Ishikawa (cell line): ENCODE measurements around the gene PMS1.

Experiments
- CEBPB ChIP-seq: IDR thresholded peaks from 2 replicates; pipeline ENCODE4 v1.6.1; 2012
- CREB1 ChIP-seq: IDR thresholded peaks from 2 replicates; pipeline ENCODE4 v1.6.1; 2012; ENCODE audit warnings: low read depth
- EGR1 ChIP-seq: IDR thresholded peaks from 2 replicates; pipeline ENCODE4 v1.6.1; 2012
- EP300 ChIP-seq: IDR thresholded peaks from 2 replicates; pipeline ENCODE4 v1.6.1; 2012; ENCODE audit warnings: borderline replicate concordance
- FOXM1 ChIP-seq: IDR thresholded peaks from 2 replicates; pipeline ENCODE4 v1.6.1; 2012; ENCODE audit warnings: low read depth, borderline replicate concordance
- NFIC ChIP-seq: IDR thresholded peaks from 2 replicates; pipeline ENCODE4 v1.6.1; 2012
- RAD21 ChIP-seq: IDR thresholded peaks from 2 replicates; pipeline ENCODE4 v1.6.1; 2012; ENCODE audit warnings: low read depth
- TAF1 ChIP-seq: IDR thresholded peaks from 2 replicates; pipeline ENCODE4 v1.6.1; 2012; ENCODE audit warnings: low read depth, mild to moderate bottlenecking
- TCF12 ChIP-seq: IDR thresholded peaks from 2 replicates; pipeline ENCODE4 v1.6.1; 2012; ENCODE audit warnings: low read depth
- TEAD4 ChIP-seq: IDR thresholded peaks from 2 replicates; pipeline ENCODE4 v1.6.1; 2012
- YY1 ChIP-seq: IDR thresholded peaks from 2 replicates; pipeline ENCODE4 v1.6.1; 2012; ENCODE audit warnings: low read depth
- ZBTB7A ChIP-seq: IDR thresholded peaks from 2 replicates; pipeline ENCODE4 v1.6.1; 2012; ENCODE audit warnings: low read depth
- TF ChIP-seq, protein P1 (sequence below): IDR thresholded peaks from 2 replicates; pipeline ENCODE4 v1.6.1; 2012; ENCODE audit warnings: low read depth, mild to moderate bottlenecking
- TF ChIP-seq, protein P2 (sequence below): IDR thresholded peaks from 2 replicates; pipeline ENCODE4 v1.6.1; 2012
- TF ChIP-seq, protein P3 (sequence below): IDR thresholded peaks from 2 replicates; pipeline ENCODE4 v1.6.1; 2012

The PMS1 gene

DNA sequence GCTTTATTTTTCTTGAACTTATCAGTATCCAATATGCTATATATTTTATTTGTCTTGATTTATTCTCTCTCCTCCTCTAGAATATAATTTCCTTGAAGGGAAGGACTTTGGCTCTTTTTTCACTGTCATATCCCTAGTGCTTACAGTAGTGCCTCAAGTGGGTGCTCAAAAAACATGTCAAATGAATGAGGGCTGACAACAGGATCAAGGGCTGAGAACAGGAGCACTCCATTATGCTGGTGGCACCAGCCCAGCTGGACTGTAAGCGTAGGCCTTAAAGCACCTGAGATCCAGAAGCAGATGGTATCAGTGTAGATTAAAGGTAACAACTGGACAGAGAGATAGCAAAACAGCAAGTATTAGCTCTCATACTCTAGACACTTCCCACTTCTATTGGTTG lies 46.3 kb downstream of the PMS1 start:
- TF ChIP-seq TCF12 (no peak), TEAD4 (no peak), TAF1 (no peak), ZBTB7A (no peak), EP300 (no peak), NFIC (no peak), YY1 (no peak), CREB1 (no peak), RAD21 (no peak), FOXM1 (no peak), EGR1 (no peak), CEBPB (no peak)
- TF ChIP-seq, protein P1, sequence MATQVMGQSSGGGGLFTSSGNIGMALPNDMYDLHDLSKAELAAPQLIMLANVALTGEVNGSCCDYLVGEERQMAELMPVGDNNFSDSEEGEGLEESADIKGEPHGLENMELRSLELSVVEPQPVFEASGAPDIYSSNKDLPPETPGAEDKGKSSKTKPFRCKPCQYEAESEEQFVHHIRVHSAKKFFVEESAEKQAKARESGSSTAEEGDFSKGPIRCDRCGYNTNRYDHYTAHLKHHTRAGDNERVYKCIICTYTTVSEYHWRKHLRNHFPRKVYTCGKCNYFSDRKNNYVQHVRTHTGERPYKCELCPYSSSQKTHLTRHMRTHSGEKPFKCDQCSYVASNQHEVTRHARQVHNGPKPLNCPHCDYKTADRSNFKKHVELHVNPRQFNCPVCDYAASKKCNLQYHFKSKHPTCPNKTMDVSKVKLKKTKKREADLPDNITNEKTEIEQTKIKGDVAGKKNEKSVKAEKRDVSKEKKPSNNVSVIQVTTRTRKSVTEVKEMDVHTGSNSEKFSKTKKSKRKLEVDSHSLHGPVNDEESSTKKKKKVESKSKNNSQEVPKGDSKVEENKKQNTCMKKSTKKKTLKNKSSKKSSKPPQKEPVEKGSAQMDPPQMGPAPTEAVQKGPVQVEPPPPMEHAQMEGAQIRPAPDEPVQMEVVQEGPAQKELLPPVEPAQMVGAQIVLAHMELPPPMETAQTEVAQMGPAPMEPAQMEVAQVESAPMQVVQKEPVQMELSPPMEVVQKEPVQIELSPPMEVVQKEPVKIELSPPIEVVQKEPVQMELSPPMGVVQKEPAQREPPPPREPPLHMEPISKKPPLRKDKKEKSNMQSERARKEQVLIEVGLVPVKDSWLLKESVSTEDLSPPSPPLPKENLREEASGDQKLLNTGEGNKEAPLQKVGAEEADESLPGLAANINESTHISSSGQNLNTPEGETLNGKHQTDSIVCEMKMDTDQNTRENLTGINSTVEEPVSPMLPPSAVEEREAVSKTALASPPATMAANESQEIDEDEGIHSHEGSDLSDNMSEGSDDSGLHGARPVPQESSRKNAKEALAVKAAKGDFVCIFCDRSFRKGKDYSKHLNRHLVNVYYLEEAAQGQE, result no peak
- TF ChIP-seq, protein P2, sequence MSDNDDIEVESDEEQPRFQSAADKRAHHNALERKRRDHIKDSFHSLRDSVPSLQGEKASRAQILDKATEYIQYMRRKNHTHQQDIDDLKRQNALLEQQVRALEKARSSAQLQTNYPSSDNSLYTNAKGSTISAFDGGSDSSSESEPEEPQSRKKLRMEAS, result no peak
- TF ChIP-seq, protein P3, sequence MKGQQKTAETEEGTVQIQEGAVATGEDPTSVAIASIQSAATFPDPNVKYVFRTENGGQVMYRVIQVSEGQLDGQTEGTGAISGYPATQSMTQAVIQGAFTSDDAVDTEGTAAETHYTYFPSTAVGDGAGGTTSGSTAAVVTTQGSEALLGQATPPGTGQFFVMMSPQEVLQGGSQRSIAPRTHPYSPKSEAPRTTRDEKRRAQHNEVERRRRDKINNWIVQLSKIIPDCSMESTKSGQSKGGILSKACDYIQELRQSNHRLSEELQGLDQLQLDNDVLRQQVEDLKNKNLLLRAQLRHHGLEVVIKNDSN, result no peak

DNA sequence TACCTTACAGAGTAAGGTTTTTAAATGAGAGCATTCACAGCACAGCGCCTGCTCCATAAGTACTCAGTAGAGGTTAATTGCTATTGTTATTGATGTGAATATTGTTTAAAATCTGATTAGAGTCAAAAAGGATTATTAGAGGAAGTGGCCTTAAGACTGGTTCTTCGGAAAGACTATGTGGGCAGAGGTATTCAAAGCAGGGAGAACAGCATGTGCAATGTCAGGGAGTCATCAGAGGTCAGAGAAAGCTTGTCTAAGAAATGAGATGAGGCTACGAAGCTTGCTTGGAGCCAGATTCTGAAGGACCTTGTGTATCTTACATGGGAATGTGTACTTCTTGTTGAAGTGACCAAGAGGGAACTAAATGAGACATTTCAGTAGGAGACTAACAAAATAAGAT lies 49.8 kb downstream of the PMS1 start:
- TF ChIP-seq, protein P1, result no peak
- TF ChIP-seq CEBPB (no peak), FOXM1 (no peak), TCF12 (no peak), EP300 (no peak), RAD21 (no peak), CREB1 (no peak)
- TF ChIP-seq, protein P2, result no peak
- TF ChIP-seq, protein P3, result no peak

DNA sequence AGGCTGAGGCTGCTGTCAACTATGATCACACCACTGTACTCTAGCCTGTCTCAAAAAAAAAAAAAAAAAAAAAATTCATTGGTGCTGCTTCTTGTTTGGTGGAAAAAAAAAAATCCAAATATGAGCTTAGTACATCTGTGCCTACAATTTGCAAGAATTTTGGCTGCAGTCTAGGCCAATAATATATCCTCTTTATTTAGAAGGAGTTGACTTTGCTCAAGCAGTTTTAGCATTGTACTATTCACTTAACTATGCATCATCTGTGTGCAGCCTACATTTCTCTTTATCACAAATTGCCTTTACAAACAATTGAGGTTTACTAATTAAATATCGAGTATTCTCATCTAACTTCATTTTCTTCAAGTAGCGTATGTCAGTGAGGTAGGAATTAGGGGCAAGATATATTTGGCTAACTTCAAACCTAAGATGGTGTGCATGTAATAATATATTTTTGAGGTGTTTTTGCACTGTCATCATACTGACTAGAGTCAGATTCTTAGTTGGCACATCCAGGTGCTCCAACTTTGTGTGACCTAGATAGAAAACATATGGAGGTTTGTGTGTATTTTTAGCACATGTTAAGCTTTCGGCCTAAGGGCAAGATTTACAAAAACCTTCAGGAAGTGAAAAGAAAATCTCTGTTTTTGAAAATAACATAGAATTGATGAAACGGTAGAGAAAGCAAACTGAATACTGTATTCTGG lies 51.8 kb downstream of the PMS1 start:
- TF ChIP-seq YY1 (no peak), CEBPB (no peak), TCF12 (no peak), TAF1 (no peak), CREB1 (no peak), ZBTB7A (no peak), EP300 (no peak), FOXM1 (no peak), EGR1 (no peak)
- TF ChIP-seq, protein P2, result no peak
- TF ChIP-seq, protein P1, result no peak

DNA sequence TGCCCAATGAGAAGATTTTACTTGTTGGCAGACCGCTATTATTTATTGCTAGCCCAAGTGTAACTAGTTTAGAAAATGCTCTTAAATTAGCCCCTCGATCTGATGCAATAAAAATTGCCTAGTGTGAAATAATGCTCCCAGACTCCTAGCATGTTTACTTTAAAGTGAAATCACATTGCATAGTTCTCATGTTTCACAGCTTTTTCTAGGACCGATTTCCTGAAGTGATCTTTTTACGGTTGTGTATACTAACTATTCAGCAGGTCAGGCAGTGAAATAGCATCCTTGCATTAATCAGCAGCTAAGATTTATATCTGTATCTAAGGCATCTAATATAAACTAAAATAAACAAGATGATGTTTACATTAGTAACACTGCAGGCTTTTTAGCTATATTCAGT lies 52.4 kb downstream of the PMS1 start:
- TF ChIP-seq CEBPB, result peak; percentile 60
- TF ChIP-seq TAF1, result no peak
- TF ChIP-seq RAD21, result no peak

DNA sequence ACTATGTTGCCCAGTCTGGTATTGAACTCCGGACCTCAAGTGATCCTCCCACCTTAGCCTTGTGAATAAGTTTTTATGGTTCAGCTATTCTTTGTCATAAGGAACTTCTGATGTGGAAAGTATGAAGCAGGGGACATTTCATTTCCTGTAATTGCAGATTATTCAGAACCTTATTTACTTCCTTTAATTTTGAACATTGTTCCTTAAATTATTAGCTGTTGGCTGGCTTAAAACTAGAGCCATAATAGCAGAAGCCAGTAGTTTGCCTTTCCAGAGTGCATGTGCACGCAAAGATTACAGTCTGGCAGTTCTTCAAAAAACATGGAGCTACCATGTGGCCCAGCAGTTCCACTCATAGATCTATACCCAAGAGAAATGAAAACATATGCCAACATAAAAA lies 53.1 kb downstream of the PMS1 start:
- no peak for TF ChIP-seq FOXM1
- no peak for TF ChIP-seq NFIC
- TF ChIP-seq EP300, result no peak
- TF ChIP-seq ZBTB7A, result no peak
- no peak for TF ChIP-seq TEAD4
- TF ChIP-seq CEBPB, result no peak
- TF ChIP-seq TAF1, result no peak
- TF ChIP-seq, protein P1, result no peak
- TF ChIP-seq TCF12, result no peak
- no peak for TF ChIP-seq CREB1
